HEK293 (cell line): ENCODE results near the gene ACOX2.

Experiments used
- ZBTB26 ChIP-seq: fragments of 450-650 bp; formaldehyde crosslinking; optimal IDR thresholded peaks from 2 replicates; pipeline ENCODE3; 2016; ENCODE audit warnings: missing biosample characterization, mild to moderate bottlenecking, missing genetic modification characterization
- ZBTB8A ChIP-seq: fragments of 450-650 bp; formaldehyde crosslinking; IDR thresholded peaks from 2 replicates; pipeline ENCODE4 v1.5.1; 2016; ENCODE audit warnings: missing biosample characterization, missing genetic modification characterization
- ZNF140 ChIP-seq: fragments of 450-650 bp; formaldehyde crosslinking; IDR thresholded peaks from 2 replicates; pipeline ENCODE4 v1.5.1; 2016; ENCODE audit warnings: missing biosample characterization, missing genetic modification characterization
- ZNF221 ChIP-seq: fragments of 450-650 bp; formaldehyde crosslinking; IDR thresholded peaks from 2 replicates; pipeline ENCODE4 v1.5.1; 2017; ENCODE audit warnings: missing biosample characterization, missing genetic modification characterization, borderline replicate concordance
- ZNF223 ChIP-seq: fragments of 450-650 bp; formaldehyde crosslinking; IDR thresholded peaks from 2 replicates; pipeline ENCODE4 v1.5.1; 2016; ENCODE audit warnings: missing biosample characterization, missing genetic modification characterization
- ZNF292 ChIP-seq: fragments of 450-650 bp; formaldehyde crosslinking; IDR thresholded peaks from 2 replicates; pipeline ENCODE4 v1.5.1; 2016; ENCODE audit warnings: low read depth, missing biosample characterization, missing genetic modification characterization, borderline replicate concordance
- ZNF488 ChIP-seq: fragments of 450-650 bp; formaldehyde crosslinking; IDR thresholded peaks from 2 replicates; pipeline ENCODE4 v1.5.1; 2016; ENCODE audit warnings: missing biosample characterization, missing genetic modification characterization
- ZNF558 ChIP-seq: fragments of 450-650 bp; formaldehyde crosslinking; IDR thresholded peaks from 2 replicates; pipeline ENCODE4 v1.5.1; 2016; ENCODE audit warnings: missing biosample characterization, missing genetic modification characterization
- ZNF624 ChIP-seq: fragments of 450-650 bp; formaldehyde crosslinking; IDR thresholded peaks from 2 replicates; pipeline ENCODE4 v1.5.1; 2017; ENCODE audit warnings: missing biosample characterization, missing genetic modification characterization
- TF ChIP-seq, protein P1 (sequence below): fragments of 450-650 bp; formaldehyde crosslinking; IDR thresholded peaks from 2 replicates; pipeline ENCODE4 v1.5.1; 2016; ENCODE audit warnings: missing biosample characterization, missing genetic modification characterization
- TF ChIP-seq, protein P2 (sequence below): fragments of 450-650 bp; formaldehyde crosslinking; IDR thresholded peaks from 2 replicates; pipeline ENCODE4 v1.5.1; 2016; ENCODE audit warnings: missing biosample characterization, missing genetic modification characterization, low read depth
- TF ChIP-seq, protein P3 (sequence below): fragments of 450-650 bp; formaldehyde crosslinking; IDR thresholded peaks from 2 replicates; pipeline ENCODE4 v1.5.1; 2016; ENCODE audit warnings: missing biosample characterization, missing genetic modification characterization

GRCh38 chr3:58524326-58524888 is 12.6 kb downstream of the ACOX2 start:
- TF ChIP-seq, protein P1, sequence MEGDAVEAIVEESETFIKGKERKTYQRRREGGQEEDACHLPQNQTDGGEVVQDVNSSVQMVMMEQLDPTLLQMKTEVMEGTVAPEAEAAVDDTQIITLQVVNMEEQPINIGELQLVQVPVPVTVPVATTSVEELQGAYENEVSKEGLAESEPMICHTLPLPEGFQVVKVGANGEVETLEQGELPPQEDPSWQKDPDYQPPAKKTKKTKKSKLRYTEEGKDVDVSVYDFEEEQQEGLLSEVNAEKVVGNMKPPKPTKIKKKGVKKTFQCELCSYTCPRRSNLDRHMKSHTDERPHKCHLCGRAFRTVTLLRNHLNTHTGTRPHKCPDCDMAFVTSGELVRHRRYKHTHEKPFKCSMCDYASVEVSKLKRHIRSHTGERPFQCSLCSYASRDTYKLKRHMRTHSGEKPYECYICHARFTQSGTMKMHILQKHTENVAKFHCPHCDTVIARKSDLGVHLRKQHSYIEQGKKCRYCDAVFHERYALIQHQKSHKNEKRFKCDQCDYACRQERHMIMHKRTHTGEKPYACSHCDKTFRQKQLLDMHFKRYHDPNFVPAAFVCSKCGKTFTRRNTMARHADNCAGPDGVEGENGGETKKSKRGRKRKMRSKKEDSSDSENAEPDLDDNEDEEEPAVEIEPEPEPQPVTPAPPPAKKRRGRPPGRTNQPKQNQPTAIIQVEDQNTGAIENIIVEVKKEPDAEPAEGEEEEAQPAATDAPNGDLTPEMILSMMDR (tag by site-specific recombination): no peak
- TF ChIP-seq ZBTB26 (tag by site-specific recombination) (no peak), ZNF140 (tag by site-specific recombination) (no peak), ZNF558 (tag by site-specific recombination) (no peak), ZNF221 (tag by site-specific recombination) (no peak), ZNF292 (tag by site-specific recombination) (no peak), ZBTB8A (tag by site-specific recombination) (no peak), ZNF223 (tag by site-specific recombination) (no peak), ZNF488 (tag by site-specific recombination) (no peak), ZNF624 (tag by site-specific recombination) (no peak)
- TF ChIP-seq, protein P2, sequence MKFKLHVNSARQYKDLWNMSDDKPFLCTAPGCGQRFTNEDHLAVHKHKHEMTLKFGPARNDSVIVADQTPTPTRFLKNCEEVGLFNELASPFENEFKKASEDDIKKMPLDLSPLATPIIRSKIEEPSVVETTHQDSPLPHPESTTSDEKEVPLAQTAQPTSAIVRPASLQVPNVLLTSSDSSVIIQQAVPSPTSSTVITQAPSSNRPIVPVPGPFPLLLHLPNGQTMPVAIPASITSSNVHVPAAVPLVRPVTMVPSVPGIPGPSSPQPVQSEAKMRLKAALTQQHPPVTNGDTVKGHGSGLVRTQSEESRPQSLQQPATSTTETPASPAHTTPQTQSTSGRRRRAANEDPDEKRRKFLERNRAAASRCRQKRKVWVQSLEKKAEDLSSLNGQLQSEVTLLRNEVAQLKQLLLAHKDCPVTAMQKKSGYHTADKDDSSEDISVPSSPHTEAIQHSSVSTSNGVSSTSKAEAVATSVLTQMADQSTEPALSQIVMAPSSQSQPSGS (tag by site-specific recombination): no peak
- TF ChIP-seq, protein P3, sequence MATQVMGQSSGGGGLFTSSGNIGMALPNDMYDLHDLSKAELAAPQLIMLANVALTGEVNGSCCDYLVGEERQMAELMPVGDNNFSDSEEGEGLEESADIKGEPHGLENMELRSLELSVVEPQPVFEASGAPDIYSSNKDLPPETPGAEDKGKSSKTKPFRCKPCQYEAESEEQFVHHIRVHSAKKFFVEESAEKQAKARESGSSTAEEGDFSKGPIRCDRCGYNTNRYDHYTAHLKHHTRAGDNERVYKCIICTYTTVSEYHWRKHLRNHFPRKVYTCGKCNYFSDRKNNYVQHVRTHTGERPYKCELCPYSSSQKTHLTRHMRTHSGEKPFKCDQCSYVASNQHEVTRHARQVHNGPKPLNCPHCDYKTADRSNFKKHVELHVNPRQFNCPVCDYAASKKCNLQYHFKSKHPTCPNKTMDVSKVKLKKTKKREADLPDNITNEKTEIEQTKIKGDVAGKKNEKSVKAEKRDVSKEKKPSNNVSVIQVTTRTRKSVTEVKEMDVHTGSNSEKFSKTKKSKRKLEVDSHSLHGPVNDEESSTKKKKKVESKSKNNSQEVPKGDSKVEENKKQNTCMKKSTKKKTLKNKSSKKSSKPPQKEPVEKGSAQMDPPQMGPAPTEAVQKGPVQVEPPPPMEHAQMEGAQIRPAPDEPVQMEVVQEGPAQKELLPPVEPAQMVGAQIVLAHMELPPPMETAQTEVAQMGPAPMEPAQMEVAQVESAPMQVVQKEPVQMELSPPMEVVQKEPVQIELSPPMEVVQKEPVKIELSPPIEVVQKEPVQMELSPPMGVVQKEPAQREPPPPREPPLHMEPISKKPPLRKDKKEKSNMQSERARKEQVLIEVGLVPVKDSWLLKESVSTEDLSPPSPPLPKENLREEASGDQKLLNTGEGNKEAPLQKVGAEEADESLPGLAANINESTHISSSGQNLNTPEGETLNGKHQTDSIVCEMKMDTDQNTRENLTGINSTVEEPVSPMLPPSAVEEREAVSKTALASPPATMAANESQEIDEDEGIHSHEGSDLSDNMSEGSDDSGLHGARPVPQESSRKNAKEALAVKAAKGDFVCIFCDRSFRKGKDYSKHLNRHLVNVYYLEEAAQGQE (tag by site-specific recombination): no peak
